Psoas muscle (tissue), 8 donors: ENCODE data around the gene PLXNB2. TPM values are rescaled to one million over a fixed set of nuclear protein-coding genes. Genes with fewer than 3 reads are reported as not detected.
A peak's percentile ranks its signal among the peaks of the same experiment; 100 is the strongest.

ENCODE experiments used
- ATAC-seq, 4 donors: fragments of 200-7000 bp; cut with Tn5 transposase; one replicate each; pipeline ENCODE4 v1.9.1; 2020; ENCODE audit warnings: moderate library complexity in 3 of 4, mild to moderate bottlenecking in 2 of 4
- DNase-seq, 2 donors: peaks; one replicate each; pipeline ENCODE4 v3.0.0-alpha.2; 2020
- H3K27ac ChIP-seq: fragments of 200-600 bp; one replicate; pipeline ENCODE4 v1.8.0; 2022
- H3K27me3 ChIP-seq, 3 donors: fragments of 200-600 bp in 1 of 3; one replicate each; pipeline versions ENCODE4 v1.6.1 to v1.8.0; 2013 to 2022; ENCODE audit warnings: low read length in 2 of 3, mild to moderate bottlenecking in 2 of 3, moderate library complexity in 1 of 3; ENCODE audit not compliant: insufficient read depth in 3 of 3
- H3K36me3 ChIP-seq, 2 donors: fragments of 200-600 bp in 1 of 2; one replicate each; pipeline versions ENCODE4 v1.6.1 to v1.8.0; 2013 to 2022; ENCODE audit warnings: low read depth in 1 of 2, mild to moderate bottlenecking in 1 of 2, moderate library complexity in 1 of 2; ENCODE audit not compliant: insufficient read depth in 1 of 2
- H3K4me1 ChIP-seq: fragments of 200-600 bp; one replicate; pipeline ENCODE4 v1.8.0; 2022
- H3K4me3 ChIP-seq: fragments of 200-600 bp; one replicate; pipeline ENCODE4 v1.8.0; 2022; ENCODE audit warnings: mild to moderate bottlenecking
- H3K9me3 ChIP-seq: fragments of 200-600 bp; one replicate; pipeline ENCODE4 v1.8.0; 2022
- WGBS, 3 donors: extraction: QIAGEN DNeasy Blood & Tissue Kit; methylation state at CpG; one replicate each; pipeline versions ENCODE4 v1.1.6 to v1.1.7; 2013; 5-methylcytosine and 5-hydroxymethylcytosine counted together
- intact Hi-C, 2 donors: fragments of 100-400 bp; cut with DNase I; formaldehyde crosslinking; loops; one replicate each; pipeline versions ENCODE4 v1.11.0 to v1.14.2; 2022
- polyA plus RNA-seq, 3 donors: library from polyadenylated mRNA; stranded (reverse); fragments of 200-250 nt; gene quantifications; one replicate each; pipeline ENCODE4 v1.2.3, GENCODE V29; 2013
- total RNA-seq, 4 donors: library from RNA; stranded (reverse); fragmentation: NEBNext Ultra II Directional in 2 of 4; extraction: Animal tissue kit (Norgen Biotek cat#: 25700) in 2 of 4; gene quantifications; one replicate each; pipeline versions ENCODE4 v1.2.1 to v1.2.4, GENCODE V29; 2021 to 2023
- TF ChIP-seq, protein P1 (sequence below): fragments of 200-600 bp; IDR thresholded peaks from one replicate; pipeline ENCODE4 v1.8.0; 2022; ENCODE audit warnings: antibody characterized with exemption
- donor health status: healthy with polysubstance abuse.
- donor health status: DM: no; HTN: no; CAD: no; lungs with moderate emphysema.
- donor health status: Bipolar disorder and iron deficiency.
- donor health status: healthy.
- donor health status: DM: yes; HTN: yes; CAD: no.
- donor health status: DM: no; HTN: no; CAD: no.
- donor health status: DM: no; HTN: no; CAD: no.
- donor health status: DM: yes; HTN: yes; CAD: no.

The PLXNB2 gene
- total and polyA plus RNA-seq, 7 donors: 3.9 to 43.7 (median 13.6) TPM

DNA sequence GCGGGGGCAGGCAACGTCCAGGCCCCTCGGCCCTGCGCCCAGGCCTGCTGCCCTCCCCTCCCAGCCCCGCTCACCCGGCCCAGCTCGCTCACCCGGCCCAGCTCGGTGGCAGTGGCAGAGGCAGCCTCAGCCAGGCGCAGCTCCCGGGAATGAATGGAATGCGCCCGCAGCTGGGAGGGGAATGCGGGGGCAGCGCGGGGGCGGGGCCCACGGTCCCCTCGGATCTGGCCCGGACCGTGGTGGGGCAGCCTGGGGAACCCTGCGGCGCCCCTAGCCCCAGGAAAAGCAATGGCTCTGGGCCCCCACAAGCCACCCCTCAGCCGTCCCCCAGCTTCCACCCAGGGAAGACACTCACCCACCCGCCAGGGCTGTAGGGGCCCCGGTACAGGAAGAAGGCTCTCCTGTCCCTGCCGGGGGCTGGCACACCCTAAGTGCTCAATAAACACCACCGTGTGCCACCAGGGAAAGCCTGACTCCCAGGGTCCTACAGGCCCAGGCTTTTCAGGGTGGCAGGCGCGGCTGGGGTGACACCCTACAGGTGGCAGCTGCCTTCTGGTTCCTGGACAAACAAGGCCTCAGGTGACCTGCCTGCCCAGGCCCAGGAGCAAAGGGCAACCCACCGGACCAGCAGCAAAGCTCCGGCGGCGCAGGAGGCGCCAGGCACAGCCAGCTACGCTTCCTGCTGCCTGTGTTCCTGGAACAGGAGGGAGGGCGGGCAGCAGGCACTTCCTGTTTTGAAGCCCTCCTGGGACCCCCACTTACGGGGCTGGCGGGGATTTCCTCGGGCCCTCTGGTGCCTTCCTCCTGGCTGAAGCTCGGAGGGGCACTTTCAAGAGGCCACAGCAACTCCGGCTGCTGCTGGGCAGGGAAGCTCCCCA lies 13.8 kb downstream of the PLXNB2 start:
- Histone ChIP-seq H3K9me3 (no peaks in the 10 kb centered on the region), H3K36me3 (peaks cover 0 to 15% of the 10 kb centered on the region in 2 donors), H3K4me3 (peak overlapping the region; percentile 38), H3K4me1 (peaks cover 9% of the 10 kb centered on the region), H3K27me3 (peaks cover 0 to 1% (median 0%) of the 10 kb centered on the region in 3 donors), H3K27ac (peak overlapping the region; percentile 63)
- 26 to 32% (median 28%) methylated on average over 29 to 42 of the region's 42 CpGs for WGBS, 3 donors
- intact Hi-C loops: no loop called here
- DNase-seq (peak in 1 of 2 donors; percentile 50), ATAC-seq (peak; percentile 45 to 58 (median 56))
- TF ChIP-seq, protein P1, sequence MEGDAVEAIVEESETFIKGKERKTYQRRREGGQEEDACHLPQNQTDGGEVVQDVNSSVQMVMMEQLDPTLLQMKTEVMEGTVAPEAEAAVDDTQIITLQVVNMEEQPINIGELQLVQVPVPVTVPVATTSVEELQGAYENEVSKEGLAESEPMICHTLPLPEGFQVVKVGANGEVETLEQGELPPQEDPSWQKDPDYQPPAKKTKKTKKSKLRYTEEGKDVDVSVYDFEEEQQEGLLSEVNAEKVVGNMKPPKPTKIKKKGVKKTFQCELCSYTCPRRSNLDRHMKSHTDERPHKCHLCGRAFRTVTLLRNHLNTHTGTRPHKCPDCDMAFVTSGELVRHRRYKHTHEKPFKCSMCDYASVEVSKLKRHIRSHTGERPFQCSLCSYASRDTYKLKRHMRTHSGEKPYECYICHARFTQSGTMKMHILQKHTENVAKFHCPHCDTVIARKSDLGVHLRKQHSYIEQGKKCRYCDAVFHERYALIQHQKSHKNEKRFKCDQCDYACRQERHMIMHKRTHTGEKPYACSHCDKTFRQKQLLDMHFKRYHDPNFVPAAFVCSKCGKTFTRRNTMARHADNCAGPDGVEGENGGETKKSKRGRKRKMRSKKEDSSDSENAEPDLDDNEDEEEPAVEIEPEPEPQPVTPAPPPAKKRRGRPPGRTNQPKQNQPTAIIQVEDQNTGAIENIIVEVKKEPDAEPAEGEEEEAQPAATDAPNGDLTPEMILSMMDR: no peak

DNA sequence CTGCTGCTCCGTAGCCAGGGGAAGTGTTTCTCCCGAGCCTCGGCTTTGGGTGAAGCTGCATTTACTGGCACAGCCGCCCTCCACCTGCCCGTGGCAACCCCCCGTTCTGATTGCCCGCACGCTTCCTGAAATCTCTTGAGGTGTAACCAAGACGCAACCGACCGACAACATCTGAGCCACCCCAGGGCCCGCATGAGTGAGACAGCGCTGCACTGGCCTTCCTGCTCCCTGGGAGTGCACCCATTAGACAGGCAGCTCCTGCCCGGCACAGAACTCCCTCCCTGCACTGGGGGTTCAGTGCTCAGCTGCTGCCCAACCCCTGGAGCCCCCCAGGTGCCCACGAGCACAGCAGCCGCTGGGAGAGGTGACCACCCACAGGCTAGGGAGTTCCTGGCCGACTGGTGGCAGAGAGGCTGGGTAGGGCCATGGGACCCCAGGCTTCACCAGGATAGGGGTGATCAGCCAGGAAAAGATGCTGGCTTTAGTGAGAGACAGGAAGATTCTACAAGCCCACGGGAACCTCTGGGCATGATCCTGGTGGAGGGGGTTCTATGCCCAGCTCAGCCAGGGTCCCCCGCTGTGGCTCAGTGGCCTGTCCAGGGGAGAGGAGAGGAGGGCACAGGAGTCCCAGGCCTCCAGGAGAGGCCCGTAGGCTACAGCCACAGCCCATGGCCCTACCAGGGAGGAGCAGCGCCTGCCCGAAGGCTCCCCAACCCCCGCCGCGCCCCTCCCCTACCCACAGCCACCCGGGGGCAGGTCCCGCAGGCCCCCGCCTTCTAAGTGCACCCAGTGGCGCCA lies 14.6 kb downstream of the PLXNB2 start:
- intact Hi-C loops: no loop called here
- peak in 2 of 4 donors; percentile 20 to 21 for ATAC-seq
- TF ChIP-seq, protein P1: no peak
- DNase-seq: no peak
- Histone ChIP-seq H3K27me3 (no peaks in the 10 kb centered on the region), H3K4me1 (peaks cover 9% of the 10 kb centered on the region), H3K36me3 (peaks cover 0 to 21% of the 10 kb centered on the region in 2 donors), H3K4me3 (peak overlapping the region; percentile 38), H3K27ac (peak overlapping the region; percentile 63), H3K9me3 (no peaks in the 10 kb centered on the region)
- 51 to 69% (median 67%) methylated on average over 20 to 29 of the region's 29 CpGs for WGBS, 3 donors

DNA sequence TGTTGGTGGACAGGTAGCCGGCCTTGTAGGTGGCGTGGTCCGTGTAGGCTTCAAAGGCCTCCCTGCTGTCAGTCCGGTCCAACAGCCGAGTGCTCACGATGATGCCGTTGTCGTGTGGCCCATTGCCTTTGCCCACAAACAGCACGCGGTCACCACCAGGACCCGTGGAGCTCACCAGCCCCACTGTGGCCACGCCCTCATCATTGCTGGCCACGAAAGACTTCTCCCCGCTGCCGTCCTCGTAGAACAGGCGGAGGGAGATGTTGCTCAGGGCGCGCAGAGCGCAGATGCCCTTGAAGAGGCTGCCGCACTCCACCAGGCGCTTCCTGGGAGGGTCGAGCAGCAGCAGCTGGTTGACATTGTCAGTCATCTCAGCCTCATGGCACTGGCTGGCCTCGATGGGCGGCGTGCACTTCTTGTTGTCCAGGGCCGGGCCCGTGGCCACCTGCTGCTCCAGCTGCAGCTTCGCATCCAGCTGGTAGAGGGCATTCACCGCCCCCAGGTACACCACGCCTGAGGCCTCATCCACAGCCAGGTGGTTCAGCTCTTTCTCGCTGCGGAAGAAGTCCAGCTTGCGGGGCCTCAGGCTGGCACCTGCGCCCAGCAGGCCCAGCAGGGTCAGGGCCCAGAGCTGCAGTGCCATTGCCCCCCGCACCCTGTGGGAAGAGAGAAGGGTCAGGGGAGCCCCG lies 17.4 kb downstream of the PLXNB2 start:
- Histone ChIP-seq H3K4me3 (no peak overlapping the region), H3K9me3 (no peaks in the 10 kb centered on the region), H3K27me3 (no peaks in the 10 kb centered on the region), H3K4me1 (peaks cover 9% of the 10 kb centered on the region), H3K27ac (no peak overlapping the region), H3K36me3 (peaks cover 0 to 43% of the 10 kb centered on the region in 2 donors)
- ATAC-seq: no peak
- TF ChIP-seq, protein P1: no peak
- DNase-seq: no peak
- WGBS, 3 donors: 80 to 87% (median 84%) methylated on average over 35 to 37 of the region's 37 CpGs
- intact Hi-C loops: no loop called here

DNA sequence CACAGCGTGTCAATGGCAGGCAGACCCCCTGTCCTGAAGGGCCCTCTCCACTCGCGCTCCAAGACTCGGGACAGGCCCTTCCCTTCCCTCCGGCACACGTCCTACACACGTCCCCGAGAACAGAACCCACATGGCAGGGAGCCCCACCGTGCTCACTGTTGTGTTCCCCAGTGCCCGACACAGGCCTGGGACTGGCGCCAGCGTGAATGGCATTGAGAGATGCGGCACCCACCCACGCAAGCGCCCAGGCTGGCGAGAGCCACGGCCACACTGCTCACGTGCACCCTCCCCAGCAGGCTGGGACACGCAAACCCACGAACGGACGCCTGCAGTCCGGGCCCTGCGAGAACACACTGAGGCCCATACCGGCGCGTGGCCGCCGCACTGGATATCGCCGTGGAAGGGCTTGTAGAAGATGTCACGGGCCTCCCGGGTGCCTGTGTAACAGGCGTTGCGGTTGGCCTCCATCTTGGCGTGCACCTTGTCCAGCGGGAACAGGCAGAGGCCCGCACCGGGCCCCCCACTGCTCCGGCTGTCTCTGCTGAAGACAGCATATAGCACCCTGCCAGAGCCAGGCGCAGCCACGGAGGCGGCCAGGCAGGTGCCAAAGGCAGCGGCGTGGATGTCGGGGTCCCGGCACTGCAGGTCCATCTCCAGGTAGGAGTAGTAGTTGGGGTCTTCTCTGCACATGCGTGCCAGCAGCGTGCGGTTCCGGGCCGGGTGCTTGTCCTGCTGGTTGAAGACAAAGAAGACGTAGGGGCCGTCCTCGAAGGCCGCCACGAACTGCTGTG lies 18.1 kb downstream of the PLXNB2 start:
- intact Hi-C loops: no loop called here
- Histone ChIP-seq H3K4me1 (peaks cover 9% of the 10 kb centered on the region), H3K4me3 (no peak overlapping the region), H3K27me3 (no peaks in the 10 kb centered on the region), H3K9me3 (no peaks in the 10 kb centered on the region), H3K27ac (no peak overlapping the region), H3K36me3 (peaks cover 0 to 44% of the 10 kb centered on the region in 2 donors)
- DNase-seq (no peak), ATAC-seq (no peak)
- TF ChIP-seq, protein P1: no peak
- WGBS, 3 donors: 92 to 94% (median 93%) methylated on average over 47 to 57 of the region's 57 CpGs
